CD14-positive monocyte (primary cell): ENCODE results near the gene SUPT4H1. TPM values are rescaled to one million over a fixed set of nuclear protein-coding genes. Genes with fewer than 3 reads are reported as not detected.
A peak's percentile ranks its signal among the peaks of the same experiment; 100 is the strongest.

ENCODE experiments used
- DNase-seq, 3 donors: peaks; one replicate each; pipeline ENCODE4 v3.0.0-alpha.2; 2011 to 2022
- H2AFZ ChIP-seq: 2 replicates; pipeline ENCODE4 v1.6.0; 2012; ENCODE audit warnings: mild to moderate bottlenecking, low read depth, low read length, inconsistent platforms; ENCODE audit not compliant: insufficient read depth, poor library complexity, severe bottlenecking
- H3K27ac ChIP-seq, 2 donors: 1 replicate in 1 of 2; 2 replicates in 1 of 2; pipeline ENCODE4 v1.5.1; 2012 to 2013; ENCODE audit warnings: low read length in 2 of 2, control low read depth in 1 of 2, inconsistent platforms in 1 of 2, low read depth in 1 of 2, mild to moderate bottlenecking in 1 of 2
- H3K27me3 ChIP-seq, 2 donors: one replicate each; pipeline versions ENCODE4 v1.6.0 to v1.6.1; 2011 to 2013; ENCODE audit warnings: low read length in 2 of 2; ENCODE audit not compliant: control insufficient read depth in 2 of 2, insufficient read depth in 2 of 2
- H3K36me3 ChIP-seq, 2 donors: replicated peaks in 1 of 2; 1 replicate in 1 of 2; 2 replicates in 1 of 2; pipeline versions ENCODE4 v1.5.1 to v1.6.1; 2012 to 2013; ENCODE audit warnings: low read length in 2 of 2, control low read depth in 1 of 2, inconsistent platforms in 1 of 2, mild to moderate bottlenecking in 1 of 2; ENCODE audit not compliant: insufficient read depth in 2 of 2, control insufficient read depth in 1 of 2
- H3K4me1 ChIP-seq, 2 donors: 1 replicate in 1 of 2; 2 replicates in 1 of 2; pipeline versions ENCODE4 v1.5.1 to v1.6.1; 2012 to 2013; ENCODE audit warnings: low read length in 2 of 2, control low read depth in 1 of 2, inconsistent platforms in 1 of 2, mild to moderate bottlenecking in 1 of 2, moderate library complexity in 1 of 2; ENCODE audit not compliant: insufficient read depth in 2 of 2, control insufficient read depth in 1 of 2
- H3K4me2 ChIP-seq: replicated peaks from 2 replicates; pipeline ENCODE3; 2012; ENCODE audit warnings: low read length, moderate library complexity, mild to moderate bottlenecking; ENCODE audit not compliant: poor library complexity, severe bottlenecking; ENCODE audit errors: extremely low read depth
- H3K4me3 ChIP-seq, 3 experiments: fragments of 200-600 bp in 1 of 3; sonication (generic) in 1 of 3; replicated peaks in 1 of 3; 1 replicate in 2 of 3; 2 replicates in 1 of 3; pipeline ENCODE4 v1.5.1; 2011 to 2013; ENCODE audit warnings: low read length in 3 of 3, mild to moderate bottlenecking in 3 of 3, control low read depth in 2 of 3, low read depth in 2 of 3, inconsistent platforms in 1 of 3, moderate library complexity in 1 of 3
- H3K79me2 ChIP-seq: 2 replicates; pipeline ENCODE4 v1.6.0; 2012; ENCODE audit warnings: mild to moderate bottlenecking, control low read depth, inconsistent platforms, low read length, moderate library complexity; ENCODE audit not compliant: insufficient read depth
- H3K9ac ChIP-seq: 2 replicates; pipeline ENCODE4 v1.6.0; 2017; ENCODE audit warnings: low read length, mild to moderate bottlenecking; ENCODE audit not compliant: insufficient read depth, poor library complexity, severe bottlenecking
- H3K9me3 ChIP-seq, 2 donors: replicated peaks in 1 of 2; 1 replicate in 1 of 2; 2 replicates in 1 of 2; pipeline versions ENCODE4 v1.5.1 to v1.6.1; 2012 to 2013; ENCODE audit warnings: low read length in 2 of 2, control low read depth in 1 of 2; ENCODE audit not compliant: control insufficient read depth in 1 of 2, insufficient read depth in 1 of 2
- H4K20me1 ChIP-seq: 2 replicates; pipeline ENCODE4 v1.6.0; 2012; ENCODE audit warnings: mild to moderate bottlenecking, low read length, control low read depth, moderate library complexity; ENCODE audit not compliant: insufficient read depth
- H3K27ac Mint-ChIP-seq, 7 donors: one replicate each; pipeline ENCODE4 v1.8.0; 2020; ENCODE audit warnings: mild to moderate bottlenecking in 7 of 7, mixed read lengths in 7 of 7, moderate library complexity in 6 of 7, inconsistent platforms in 2 of 7
- H3K27me3 Mint-ChIP-seq, 3 donors: one replicate each; pipeline ENCODE4 v1.8.0; 2021 to 2022; ENCODE audit warnings: low read depth in 3 of 3, mild to moderate bottlenecking in 3 of 3, mixed read lengths in 3 of 3, moderate library complexity in 3 of 3, inconsistent platforms in 1 of 3
- H3K36me3 Mint-ChIP-seq, 2 donors: one replicate each; pipeline ENCODE4 v1.8.0; 2020; ENCODE audit warnings: mixed read lengths in 2 of 2, inconsistent platforms in 1 of 2, mild to moderate bottlenecking in 1 of 2
- H3K4me1 Mint-ChIP-seq: one replicate; pipeline ENCODE4 v1.8.0; 2020; ENCODE audit warnings: mild to moderate bottlenecking, mixed read lengths
- H3K4me3 Mint-ChIP-seq, 2 donors: one replicate each; pipeline ENCODE4 v1.8.0; 2020; ENCODE audit warnings: mild to moderate bottlenecking in 2 of 2, mixed read lengths in 2 of 2, moderate library complexity in 1 of 2
- H3K9me3 Mint-ChIP-seq, 7 donors: one replicate each; pipeline ENCODE4 v1.8.0; 2020 to 2022; ENCODE audit warnings: mixed read lengths in 7 of 7, mild to moderate bottlenecking in 6 of 7, moderate library complexity in 6 of 7, inconsistent platforms in 2 of 7
- CTCF ChIP-seq: fragments of 200-600 bp; IDR thresholded peaks from one replicate; pipeline ENCODE4 v1.8.0; 2022; ENCODE audit warnings: antibody characterized with exemption, mild to moderate bottlenecking
- WGBS: methylation state at CpG from one replicate; pipeline ENCODE4 v1.1.5; 2013; ENCODE audit warnings: missing lambda C conversion rate; ENCODE audit not compliant: insufficient coverage; 5-methylcytosine and 5-hydroxymethylcytosine counted together
- intact Hi-C, 2 donors: fragments of 100-400 bp; cut with micrococcal nuclease; formaldehyde crosslinking; loops; one replicate each; pipeline versions ENCODE4 v1.15.0 to v1.15.1; 2023
- polyA plus RNA-seq, 3 donors: library from polyadenylated mRNA; depleted of rRNA in 1 of 3; unstranded in 2 of 3; stranded (reverse) in 1 of 3; fragments of 300-500 nt in 2 of 3; fragments of >200 nt in 1 of 3; fragmentation: Illumina TruSeq in 2 of 3; gene quantifications; 1 replicate in 2 of 3; 2 replicates in 1 of 3; pipeline ENCODE4 v1.2.3, GENCODE V29; 2012 to 2021

Gene SUPT4H1
- polyA plus RNA-seq, 3 donors, result 144 to 251 (median 241) TPM

- H3K36me3 Mint-ChIP-seq, result peaks cover 28 to 32% of the 10 kb centered on the region in 2 donors
- H3K27ac Mint-ChIP-seq, result peak overlapping the region; percentile 85 to 99 (median 97)
- H2AFZ ChIP-seq, result no peak overlapping the region
- peaks cover 9 to 18% of the 10 kb centered on the region in 2 donors for H3K36me3 ChIP-seq
- peak overlapping the region; percentile 98 for H3K9ac ChIP-seq
- DNase-seq, result peak in 1 of 3 donors; percentile 33
- WGBS, result 11% methylated on average over 11 of the region's 19 CpGs
- H3K9me3 ChIP-seq, result peaks cover 0 to 6% of the 10 kb centered on the region in 2 donors
- peaks cover 60% of the 10 kb centered on the region for H3K79me2 ChIP-seq
- TF ChIP-seq CTCF, result no peak
- peak overlapping the region in 1 of 3 experiments; percentile 100 for H3K4me3 ChIP-seq
- peak overlapping the region; percentile 75 to 79 for H3K4me3 Mint-ChIP-seq
- peaks cover 64 to 67% of the 10 kb centered on the region in 2 donors for H3K4me1 ChIP-seq
- H3K4me2 ChIP-seq, result peak overlapping the region; percentile 99
- intact Hi-C loops, result loop anchor here in 1 of 2 donors (2.0 to 5.0 kb wide), 3 partner anchors 35 to 50 kb away; no protein-coding TSS in a partner anchor
- H3K27me3 Mint-ChIP-seq, result peaks cover 35 to 45% (median 45%) of the 10 kb centered on the region in 3 donors
- H4K20me1 ChIP-seq, result peaks cover 74% of the 10 kb centered on the region
- peaks cover 0 to 11% (median 7%) of the 10 kb centered on the region in 7 donors for H3K9me3 Mint-ChIP-seq
- peaks cover 11 to 38% of the 10 kb centered on the region in 2 donors for H3K27me3 ChIP-seq
- peaks cover 58% of the 10 kb centered on the region for H3K4me1 Mint-ChIP-seq
- H3K27ac ChIP-seq, result peak overlapping the region; percentile 88 to 100
These were observed 24.4 kb downstream of the SUPT4H1 start for GRCh38 chr17:58327363-58328194.

- H3K4me3 ChIP-seq, result no peak overlapping the region
- H3K36me3 ChIP-seq, result peaks cover 9 to 14% of the 10 kb centered on the region in 2 donors
- H3K9ac ChIP-seq, result no peak overlapping the region
- peaks cover 11 to 38% of the 10 kb centered on the region in 2 donors for H3K27me3 ChIP-seq
- Mint-ChIP-seq H3K27ac (peak overlapping the region in 6 of 7 donors; percentile 46 to 85 (median 59)), H3K9me3 (peaks cover 0 to 11% (median 5%) of the 10 kb centered on the region in 7 donors), H3K27me3 (peaks cover 41 to 51% (median 46%) of the 10 kb centered on the region in 3 donors), H3K4me3 (peak overlapping the region; percentile 2 to 69), H3K36me3 (peaks cover 32 to 34% of the 10 kb centered on the region in 2 donors), H3K4me1 (peaks cover 58% of the 10 kb centered on the region)
- H4K20me1 ChIP-seq, result peaks cover 67% of the 10 kb centered on the region
- peaks cover 0 to 6% of the 10 kb centered on the region in 2 donors for H3K9me3 ChIP-seq
- H3K27ac ChIP-seq, result no peak overlapping the region
- peaks cover 52% of the 10 kb centered on the region for H3K79me2 ChIP-seq
- H2AFZ ChIP-seq, result no peak overlapping the region
- peak in 1 of 3 donors; percentile 9 for DNase-seq
- intact Hi-C loops, result loop anchor here in 1 of 2 donors (5.0 kb wide), 2 partner anchors 36 to 49 kb away; no protein-coding TSS in a partner anchor
- H3K4me2 ChIP-seq, result peak overlapping the region; percentile 24
- no peak for TF ChIP-seq CTCF
- peaks cover 64 to 67% of the 10 kb centered on the region in 2 donors for H3K4me1 ChIP-seq
- 42% methylated on average over 8 of the region's 9 CpGs for WGBS
These were observed 25.2 kb downstream of the SUPT4H1 start for GRCh38 chr17:58326609-58327362.
